ENCODE data around the gene DYNLT4.

- TF ChIP-seq CTCF (IDR thresholded peaks at IDR 0.05; ENCODE audit: poor library complexity), result no peak
- TF ChIP-seq EZH2 (IDR thresholded peaks at IDR 0.05; ENCODE audit: borderline replicate concordance), result no peak
Measured at GRCh38 chr1:44777969-44778635, 29.0 kb downstream of the DYNLT4 start.
